HG02870 (cell line): ENCODE data around the gene MOCS3.

ENCODE experiments used
- ATAC-seq: cut with Tn5 transposase; IDR thresholded peaks from one replicate; pipeline ENCODE4 v1.9.1; 2021; ENCODE audit warnings: mild to moderate bottlenecking, moderate library complexity; ENCODE audit not compliant: unreplicated experiment

MOCS3 gene

DNA sequence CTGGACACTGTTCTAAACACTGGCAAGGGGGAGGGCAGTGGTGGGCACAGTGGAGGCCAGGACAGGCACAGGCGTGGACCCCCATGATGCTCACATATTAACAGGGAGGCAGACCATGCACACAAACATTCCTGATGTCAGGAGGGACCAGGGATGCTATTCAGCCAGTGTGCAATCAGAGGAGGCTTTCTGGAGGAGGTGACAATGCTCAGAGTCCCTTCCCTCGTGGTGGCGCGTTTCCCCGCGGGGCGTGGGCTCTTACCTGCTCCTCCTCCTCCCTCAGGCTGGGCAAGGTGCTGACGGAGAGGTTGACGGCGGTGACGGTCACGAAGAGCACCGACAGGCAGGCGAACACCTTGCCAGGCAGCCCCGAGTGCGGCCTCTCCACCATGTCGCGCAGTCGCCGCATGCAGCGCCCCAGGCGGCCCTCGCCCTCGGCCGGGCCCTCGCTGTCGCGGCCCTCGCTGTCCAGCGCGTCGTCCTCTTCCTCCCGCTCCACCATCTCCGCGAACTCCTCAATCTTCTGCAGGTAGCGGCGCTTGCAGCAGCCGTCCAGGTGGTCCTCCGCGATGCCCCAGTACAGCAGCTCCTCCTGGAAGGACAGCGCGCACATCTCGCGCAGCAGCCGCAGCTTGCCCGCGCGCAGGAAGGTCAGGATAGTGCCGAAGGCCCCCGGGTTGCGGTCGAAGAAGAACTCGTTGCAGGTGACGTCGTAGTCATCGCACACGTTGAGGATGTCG, 50.9 kb downstream of the MOCS3 start:
- no peak for ATAC-seq

- no peak for ATAC-seq
Measured at GRCh38 chr20:51010043-51010365, 51.4 kb downstream of the MOCS3 start.

GRCh38 chr20:51010932-51011331, 52.3 kb downstream of the MOCS3 start:
- ATAC-seq, result no peak

DNA sequence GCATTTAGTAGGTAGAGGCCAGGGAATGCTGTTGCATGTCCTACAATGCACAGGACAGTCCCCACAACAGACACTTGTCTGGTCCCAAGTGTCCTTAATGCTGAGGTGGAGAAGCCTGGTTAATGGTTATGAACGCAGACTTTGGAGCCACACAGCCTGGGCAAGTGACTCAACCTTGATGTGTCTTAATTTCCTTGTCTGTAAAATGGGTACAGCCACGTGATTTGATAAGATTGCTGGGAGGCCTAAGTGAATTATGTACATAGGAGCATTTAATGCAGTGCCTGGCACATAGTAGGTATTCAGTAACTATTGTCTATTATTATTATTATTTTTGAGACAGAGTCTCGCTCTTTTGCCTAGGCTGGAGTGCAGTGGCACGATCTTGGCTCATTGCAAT, 52.9 kb downstream of the MOCS3 start:
- no peak for ATAC-seq

- no peak for ATAC-seq
Measured at GRCh38 chr20:51012357-51012756, 53.7 kb downstream of the MOCS3 start.
